Stimulated activated CD8-positive, alpha-beta memory T cell treated with anti-CD3 and anti-CD28 coated beads, Interleukin-7, amount 100 ng/mL, for 48 hours (primary cell): Measurements from ENCODE around the gene TMEM271.
A peak's percentile ranks its signal among the peaks of the same experiment; 100 is the strongest.
"Not testable (repeated sequence)": the region's sequence is repeated elsewhere in the genome, so short reads cannot be mapped to it uniquely, and the experiment has no call there.

ENCODE experiments used
- DNase-seq, 2 donors: peaks; one replicate each; pipeline ENCODE4 v3.0.0-alpha.2; 2020; ENCODE audit warnings: low read depth in 1 of 2; ENCODE audit errors: extremely low read depth in 1 of 2

The TMEM271 gene

DNA sequence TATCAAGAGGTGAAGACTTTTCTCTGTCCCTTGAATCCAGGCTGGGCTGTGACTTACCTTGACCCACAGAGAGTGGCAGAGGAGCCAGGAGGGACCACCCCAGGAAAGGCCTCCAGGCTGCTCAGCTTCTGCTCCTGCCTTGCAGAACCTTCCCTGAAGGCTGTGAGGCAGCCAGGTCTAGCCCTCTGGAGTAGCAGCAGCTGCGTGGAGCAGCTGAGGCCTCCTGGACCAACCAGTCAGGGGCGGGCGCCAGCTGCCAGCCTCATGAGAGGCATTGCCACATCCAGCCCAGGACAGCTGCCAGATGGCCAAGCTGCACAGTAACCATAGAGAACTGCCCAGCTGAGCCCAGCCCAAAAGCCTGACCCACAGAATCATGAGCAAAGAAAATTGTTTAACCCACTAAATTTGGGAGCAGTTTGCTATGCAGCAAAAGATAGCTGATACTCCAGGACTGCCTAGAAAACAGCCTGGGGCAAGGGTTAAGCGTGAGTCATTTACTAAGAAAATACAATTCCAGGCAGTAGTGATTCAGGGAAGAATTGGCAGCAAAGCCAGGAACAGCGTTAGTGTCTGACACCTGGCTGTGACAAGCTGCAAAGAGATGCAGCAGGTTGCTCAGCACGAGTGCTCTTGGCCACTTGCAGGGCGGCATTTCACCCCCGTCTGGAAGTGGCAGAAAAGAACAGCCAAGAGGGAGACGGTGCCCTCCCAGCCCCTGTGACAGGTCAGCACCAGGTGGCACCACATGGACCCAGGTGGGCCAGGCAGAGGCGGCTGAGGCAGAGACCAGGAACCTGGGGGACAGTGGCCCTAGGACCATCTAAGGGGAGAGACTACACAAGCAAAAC lies 34.5 kb upstream of the TMEM271 start:
- no peak for DNase-seq

DNA sequence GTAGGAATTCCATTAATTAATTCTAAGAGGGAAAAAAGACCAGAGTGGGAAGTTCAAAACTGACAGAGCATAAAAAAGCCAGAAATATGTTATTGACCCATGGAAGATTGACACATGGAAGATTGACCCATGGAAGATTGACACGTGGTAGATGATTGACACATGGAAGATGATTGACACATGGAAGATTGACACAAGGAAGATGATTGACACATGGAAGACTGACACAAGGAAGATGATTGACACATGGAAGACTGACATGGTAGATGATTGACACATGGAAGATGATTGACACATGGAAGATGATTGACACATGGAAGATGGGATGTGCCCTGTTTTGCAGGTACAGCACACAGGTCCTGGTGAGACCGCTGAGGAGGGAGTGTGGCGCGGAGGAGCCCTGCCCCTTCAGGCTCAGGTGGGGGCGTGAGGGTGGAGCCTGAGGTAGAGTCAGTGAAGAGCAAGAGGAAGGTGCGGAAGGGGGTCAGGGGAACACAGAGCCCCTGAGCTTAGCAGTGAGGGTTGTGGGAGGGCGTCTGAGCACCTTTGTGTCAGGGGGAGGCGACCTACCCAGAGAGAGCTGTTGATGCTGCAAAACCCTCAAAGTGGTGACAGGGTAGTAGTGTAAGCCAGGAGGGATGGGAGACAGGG lies 33.4 kb upstream of the TMEM271 start:
- DNase-seq, result no peak

DNA sequence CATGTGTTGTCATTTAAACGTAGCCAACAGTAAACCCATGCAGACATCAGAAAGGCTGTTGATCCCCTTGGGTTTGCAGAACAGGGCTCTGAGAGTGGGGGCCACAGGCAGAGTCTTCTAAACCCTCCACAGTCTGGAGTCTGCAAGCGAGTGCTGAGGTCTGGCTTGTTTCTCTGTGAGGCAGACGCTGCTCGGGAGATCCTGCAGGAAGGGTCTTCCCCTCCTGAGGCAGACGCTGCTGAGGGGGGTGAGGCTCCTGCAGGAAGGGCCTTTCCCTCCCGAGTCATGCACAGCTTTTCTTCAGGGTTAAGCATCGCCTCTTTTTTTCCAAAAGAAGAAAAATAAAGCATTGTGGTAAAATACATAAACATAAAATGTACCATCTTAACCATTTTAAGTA lies 32.1 kb upstream of the TMEM271 start:
- DNase-seq, result no peak

DNA sequence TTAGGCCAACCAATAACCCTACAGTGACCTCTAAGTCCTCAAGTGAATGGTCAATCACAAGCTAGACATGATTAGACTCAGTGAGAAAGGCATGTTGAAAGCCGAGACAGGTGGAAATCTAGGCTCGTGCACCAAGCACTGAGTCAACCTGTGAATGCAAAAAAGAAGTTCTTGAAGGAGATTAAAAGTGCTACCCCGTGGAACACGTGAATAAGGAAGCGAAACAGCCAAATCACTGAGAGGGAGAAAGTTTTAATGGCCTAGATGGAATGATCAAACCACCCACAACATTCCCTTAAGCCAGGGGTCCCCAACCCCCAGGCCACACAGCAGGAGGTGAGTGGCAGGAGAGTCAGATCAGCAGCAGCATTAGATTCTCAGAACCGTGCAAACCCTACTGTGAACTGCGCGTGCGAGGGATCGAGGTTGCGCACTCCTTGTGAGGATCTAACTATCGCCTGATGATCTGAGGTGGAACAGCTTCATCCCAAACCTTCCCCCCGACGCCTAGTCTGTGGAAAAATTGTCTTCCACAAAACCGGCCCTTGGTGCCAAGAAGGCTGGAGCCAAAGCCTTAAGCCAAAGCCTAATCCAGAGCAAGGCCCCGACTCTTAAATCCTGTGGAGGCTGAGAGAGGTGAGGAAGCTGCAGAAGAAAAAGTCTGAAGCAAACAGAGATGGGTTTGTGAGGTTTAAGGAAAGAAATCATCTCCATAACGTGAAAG lies 29.8 kb upstream of the TMEM271 start:
- DNase-seq, result no peak

DNA sequence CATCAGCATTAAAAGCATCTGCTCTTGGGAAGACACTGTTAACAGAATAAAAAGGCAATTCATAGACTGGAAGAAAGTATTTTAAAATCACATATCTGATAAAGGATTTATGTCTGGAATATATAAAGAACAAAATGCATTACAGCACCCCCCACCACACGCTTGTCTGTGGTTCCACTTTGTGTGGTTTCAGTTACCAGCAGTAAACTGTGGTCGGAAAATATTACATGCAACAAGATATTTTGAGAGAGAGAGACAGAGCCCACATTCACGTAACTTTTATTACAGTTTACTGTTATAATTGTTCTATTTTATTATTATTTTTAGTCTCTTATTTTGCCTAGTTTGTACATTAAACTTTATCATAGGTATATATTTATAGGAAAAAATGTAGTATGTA lies 28.0 kb upstream of the TMEM271 start:
- DNase-seq, result no peak

DNA sequence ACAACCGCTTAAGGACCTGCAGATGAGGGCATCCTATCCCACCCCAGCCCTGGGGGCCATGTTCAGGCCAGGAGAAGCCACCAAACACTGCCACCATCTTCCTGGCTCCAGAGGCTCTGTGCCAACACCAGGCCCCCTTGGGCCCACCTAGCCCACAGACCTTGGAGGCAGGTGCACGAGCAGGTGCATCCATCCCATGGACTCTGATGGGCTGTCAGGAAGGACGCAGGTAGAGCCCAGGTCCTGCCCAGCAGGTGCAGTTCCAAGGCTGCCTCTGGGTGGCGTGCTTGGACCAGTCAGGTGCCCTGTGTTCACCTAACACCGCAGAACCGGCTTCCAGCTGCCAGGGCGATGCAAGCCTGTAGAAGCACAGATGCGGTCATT lies 26.5 kb upstream of the TMEM271 start:
- DNase-seq, result peak; percentile 53 to 67

DNA sequence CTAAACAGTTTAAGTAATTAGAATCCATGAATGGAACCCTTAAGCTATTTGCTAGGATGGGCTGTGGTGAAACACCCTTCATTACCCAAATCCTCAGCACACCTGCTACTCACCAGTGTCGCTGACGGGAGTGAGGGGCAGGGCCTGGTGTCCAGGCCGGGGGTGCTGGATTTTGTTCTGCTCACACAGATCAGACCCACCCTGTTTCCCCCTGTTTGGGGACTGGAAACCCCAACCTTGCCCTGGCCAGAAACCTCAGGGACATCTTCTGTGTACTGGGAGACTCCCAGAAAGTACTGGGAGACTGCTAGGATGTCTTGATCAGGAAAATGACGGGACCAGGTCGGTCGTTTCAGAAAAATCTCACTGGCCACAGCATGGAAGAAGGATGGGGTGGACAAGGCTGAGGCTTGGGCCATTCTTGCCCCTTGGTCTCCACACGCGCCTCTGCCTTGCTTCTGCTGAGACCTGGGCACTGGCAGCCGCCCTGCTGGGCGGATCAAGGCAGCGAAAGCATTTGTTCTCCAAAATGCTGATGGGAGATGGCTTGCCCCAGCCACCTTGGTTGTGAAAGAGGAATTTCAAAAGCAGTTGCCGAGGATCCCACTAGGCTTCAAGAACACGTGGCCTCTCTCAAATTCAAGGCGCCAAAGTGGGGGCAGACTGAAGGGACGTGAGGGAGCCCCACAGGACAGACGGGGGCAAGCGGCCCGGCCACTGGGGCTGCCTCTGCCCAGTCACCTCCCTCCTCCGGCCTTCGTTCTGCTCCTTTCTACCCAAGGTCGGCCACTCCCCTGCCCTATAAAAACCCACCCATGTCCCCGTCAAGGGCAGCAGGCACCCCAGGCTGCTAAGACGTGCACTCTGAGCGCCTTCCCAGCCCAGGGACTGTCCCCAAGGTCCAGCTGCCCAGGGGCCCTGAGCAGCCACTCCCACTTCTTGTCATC lies 25.8 kb upstream of the TMEM271 start:
- no peak for DNase-seq

DNA sequence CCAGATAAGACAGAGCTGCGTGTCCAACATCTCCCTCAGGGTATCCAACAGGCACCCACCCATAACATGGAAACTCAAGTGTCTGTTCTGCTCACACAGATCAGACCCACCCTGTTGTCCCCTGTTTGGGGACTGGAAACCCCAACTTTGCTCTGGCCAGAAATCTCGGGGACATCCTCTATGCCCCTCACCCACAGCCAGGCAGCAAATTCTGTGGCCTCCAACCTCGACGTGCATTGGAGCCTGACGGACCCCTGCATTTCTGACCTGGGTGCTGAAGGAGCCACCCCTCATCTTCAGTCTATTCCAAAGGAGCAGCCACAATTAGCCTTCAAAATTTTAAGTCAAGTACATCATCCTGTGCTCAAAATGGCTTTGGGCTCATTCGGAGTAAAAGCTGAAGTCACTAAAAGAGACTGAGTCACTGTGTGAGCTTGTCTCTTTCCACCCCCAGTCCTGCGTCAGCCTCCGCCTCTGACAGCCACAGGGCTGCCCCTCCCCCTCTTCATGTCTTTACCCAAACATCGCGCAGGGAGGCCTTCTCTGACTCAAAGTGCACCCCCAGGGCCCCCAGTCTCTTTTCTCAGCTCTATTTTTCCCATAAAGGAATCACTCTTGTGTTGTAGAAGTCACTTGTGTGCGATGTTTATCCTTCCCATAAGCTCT lies 24.9 kb upstream of the TMEM271 start:
- DNase-seq, result peak; percentile 35 to 60

DNA sequence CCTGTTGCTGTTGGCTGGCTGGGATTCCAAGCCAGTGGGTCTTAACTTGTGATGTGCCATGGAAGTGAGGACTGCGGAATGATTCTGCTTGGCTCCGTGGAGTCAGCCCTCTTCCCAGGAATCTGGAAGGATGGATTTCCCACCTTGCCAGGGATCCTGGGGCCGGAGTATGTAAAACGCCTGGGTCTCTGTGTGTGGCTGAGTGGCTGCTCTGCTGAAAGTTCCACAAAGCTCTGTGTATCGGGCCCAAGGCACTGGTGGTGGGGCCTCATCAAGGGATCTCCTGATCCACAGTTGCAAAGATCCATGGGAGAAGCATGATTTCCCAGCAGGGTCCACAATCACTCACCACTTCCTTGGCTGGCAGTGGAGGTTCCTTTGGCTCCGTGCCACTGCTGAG lies 24.1 kb upstream of the TMEM271 start:
- DNase-seq, result no peak

DNA sequence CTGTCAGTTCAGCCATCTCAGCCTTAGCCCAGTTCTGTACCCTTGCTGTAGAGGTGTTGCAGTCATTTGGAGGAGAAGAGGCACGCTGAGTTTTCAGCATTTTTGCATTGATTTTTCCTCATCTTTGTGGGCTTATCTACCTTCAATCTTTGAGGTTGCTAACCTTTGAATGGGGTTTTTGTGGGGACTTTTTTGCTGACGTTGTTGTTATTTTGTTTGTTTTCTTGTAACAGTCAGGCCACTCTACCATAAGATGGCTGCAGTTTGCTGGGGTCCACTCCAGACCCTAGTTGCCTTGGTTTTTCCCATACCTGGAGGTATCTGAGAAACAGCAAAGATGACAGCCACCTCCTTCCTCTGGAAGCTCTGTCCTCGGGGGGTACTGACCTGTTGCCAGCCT lies 22.8 kb upstream of the TMEM271 start:
- no peak for DNase-seq

DNA sequence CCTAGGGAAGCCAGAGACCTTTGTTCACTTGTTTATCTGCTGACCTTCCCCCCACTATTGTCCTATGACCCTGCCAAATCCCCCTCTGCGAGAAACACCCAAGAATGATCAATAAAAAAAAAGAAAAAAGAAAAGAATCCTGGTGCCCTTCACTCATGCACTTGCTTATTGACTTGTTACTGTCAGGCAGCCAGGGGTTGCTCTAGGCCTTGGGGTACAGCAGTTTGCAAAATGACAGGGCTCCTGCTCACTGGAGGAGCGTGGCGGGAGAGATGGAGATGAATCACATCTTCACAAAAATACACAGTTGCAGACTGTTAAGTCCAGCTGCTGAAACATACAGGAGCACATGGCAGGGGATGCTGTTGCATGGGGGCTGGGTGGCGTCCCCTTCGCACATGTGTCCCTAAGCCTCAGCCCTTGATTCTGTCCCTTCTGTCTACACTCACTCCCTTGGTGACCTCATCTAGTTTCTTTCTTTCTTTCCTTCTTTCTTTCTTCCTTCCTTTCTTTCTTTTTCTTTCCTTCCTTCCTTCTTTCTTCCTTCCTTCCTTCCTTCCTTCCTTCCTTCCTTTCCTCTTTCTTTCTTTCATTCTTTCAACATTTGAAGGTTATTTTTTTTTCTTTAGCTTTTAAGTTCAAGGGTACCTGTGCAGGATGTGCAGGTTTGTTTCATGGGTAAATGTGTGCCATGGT lies 16.9 kb upstream of the TMEM271 start:
- no peak for DNase-seq

DNA sequence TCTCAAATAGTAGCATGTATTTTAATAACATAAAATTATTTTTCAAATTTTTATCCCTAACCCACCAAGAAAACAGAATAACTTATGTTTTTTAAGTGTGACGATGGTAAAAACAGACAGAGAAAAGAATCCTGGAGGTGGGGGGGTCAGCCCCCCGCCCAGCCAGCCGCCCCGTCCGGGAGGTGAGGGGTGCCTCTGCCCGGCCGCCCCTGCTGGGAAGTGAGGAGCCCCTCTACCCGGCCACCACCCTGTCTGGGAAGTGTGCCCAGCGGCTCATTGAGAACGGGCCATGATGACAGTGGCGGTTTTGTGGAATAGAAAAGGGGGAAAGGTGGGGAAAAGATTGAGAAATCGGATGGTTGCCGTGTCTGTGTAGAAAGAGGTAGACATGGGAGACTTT lies 16.1 kb upstream of the TMEM271 start:
- DNase-seq, result not testable (repeated sequence)

DNA sequence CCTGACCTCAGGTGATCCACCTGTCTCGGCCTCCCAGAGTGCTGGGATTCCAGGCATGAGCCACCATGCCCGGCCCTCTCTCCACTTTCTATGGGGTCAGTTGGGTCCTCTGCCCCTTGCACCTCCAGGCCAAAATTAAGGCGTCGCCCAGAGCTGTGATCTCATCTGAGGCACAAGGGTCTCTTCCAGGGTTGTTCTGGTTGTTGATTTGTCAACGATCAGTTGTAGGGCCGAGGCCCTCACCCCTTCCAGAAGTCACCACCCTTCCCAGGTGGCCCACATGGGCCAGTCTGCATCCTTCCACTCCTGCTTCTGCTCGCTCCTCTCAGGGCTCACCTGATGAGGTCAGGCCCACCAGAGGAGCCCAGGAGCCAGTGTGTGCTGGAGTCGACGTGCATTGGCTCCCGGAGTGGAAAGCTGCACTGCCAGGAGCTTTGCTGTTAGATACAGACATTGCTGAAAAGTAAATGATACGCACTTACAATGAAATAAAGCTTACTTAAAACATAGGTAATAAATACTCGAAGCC lies 14.3 kb upstream of the TMEM271 start:
- DNase-seq, result no peak

DNA sequence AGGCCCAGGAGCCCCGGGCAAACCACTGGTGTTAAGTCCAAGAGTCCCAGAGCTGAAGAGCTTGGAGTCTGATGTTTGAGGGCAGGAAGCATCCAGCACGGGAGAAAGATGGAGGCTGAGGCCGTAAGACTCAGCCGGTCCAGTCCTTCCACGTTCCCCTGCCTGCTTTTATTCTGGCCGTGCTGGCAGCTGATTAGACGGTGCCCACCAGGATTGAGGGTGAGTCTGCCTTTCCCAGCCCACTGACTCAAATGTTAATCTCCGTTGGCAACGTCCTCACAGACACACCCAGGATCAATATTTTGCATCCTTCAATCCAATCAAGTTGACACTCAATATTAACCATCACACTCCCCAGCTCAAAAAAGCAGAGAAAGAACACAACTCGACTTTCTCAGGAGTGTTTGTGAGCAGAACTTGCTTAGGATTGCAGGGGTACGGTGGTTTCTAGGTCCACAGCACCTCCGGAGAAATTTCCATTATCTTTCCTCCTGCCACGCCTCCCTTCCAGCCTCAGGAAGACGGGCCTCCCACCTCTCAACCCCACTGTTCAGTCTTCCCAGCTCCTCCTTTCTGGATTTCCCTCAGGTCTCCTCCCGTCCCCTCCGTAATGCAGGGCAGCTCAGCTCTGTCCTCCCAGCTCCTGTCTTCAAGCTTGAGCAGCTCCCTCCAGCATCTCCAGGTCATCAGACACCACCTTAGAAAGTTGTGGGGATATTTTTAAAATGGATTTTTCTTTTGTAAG lies 13.3 kb upstream of the TMEM271 start:
- no peak for DNase-seq

DNA sequence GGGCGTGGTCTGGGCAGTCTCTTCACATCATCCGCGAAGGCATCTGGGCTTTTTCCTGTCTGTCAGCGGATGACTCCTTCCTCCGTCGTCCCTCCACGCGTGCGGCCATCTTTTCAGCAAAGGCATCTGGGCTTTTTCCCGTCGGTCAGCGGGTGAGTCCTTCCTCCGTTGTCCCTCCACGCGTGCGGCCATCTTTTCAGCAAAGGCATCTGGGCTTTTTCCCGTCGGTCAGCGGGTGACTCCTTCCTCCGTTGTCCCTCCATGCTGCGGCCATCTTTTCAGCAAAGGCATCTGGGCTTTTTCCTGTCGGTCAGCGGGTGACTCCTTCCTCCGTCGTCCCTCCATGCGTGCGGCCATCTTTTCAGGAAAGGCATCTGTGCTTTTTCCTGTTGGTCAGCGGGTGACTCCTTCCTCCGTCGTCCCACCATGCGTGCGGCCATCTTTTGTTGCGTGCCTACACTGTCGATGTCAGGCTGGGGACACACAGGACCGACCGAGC lies 12.3 kb upstream of the TMEM271 start:
- no peak for DNase-seq

DNA sequence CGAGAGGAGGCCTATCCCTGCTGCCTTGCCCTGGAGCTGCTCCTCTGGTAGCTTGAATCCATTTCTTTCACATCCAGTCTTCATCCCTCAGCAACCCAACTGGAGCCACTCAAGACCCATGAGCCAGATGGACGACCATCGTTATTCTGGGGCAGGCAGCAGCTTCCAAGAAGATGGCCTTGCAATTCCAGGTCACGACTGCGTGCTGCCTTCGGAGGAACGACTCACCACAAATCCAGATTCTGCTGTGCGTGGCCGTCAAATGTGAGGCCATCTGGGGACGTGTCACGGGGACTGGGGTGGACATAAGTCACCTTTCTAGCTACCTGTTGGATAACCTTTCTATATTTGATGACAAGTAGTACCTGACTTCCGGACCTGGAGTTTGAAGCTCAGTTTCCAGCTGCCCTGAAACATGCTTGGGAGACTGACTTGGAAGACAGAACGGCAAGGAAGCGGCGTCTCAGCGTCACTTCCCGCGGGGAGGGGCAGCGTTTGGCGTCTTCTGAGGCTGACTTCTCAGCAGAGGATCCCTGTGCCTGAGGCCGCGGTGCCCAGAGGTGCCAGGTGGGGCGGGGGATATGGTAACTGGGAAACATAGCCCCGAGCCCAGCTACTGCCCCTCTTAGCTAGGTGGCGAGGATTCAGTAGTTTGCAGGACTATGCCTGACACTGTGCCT lies 11.7 kb upstream of the TMEM271 start:
- no peak for DNase-seq

DNA sequence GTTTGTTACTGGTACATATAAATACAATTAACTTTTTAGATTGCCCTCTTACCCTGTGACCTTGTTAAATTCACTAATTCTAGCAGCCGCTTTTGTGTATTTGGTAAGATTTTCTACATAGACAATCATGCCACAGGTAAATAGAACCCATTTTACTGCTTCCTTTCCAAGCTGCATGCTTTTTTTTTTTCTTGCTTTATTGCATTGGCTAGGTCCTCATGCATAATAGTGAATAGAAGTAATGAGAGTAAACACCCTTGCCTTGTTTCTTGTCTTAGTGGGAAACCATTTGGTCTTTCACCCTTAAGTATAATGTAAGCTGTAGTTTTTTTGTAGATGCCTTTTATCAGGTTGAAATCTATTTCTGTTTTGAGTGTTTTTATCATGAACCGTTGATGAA lies 7.7 kb upstream of the TMEM271 start:
- DNase-seq, result no peak

DNA sequence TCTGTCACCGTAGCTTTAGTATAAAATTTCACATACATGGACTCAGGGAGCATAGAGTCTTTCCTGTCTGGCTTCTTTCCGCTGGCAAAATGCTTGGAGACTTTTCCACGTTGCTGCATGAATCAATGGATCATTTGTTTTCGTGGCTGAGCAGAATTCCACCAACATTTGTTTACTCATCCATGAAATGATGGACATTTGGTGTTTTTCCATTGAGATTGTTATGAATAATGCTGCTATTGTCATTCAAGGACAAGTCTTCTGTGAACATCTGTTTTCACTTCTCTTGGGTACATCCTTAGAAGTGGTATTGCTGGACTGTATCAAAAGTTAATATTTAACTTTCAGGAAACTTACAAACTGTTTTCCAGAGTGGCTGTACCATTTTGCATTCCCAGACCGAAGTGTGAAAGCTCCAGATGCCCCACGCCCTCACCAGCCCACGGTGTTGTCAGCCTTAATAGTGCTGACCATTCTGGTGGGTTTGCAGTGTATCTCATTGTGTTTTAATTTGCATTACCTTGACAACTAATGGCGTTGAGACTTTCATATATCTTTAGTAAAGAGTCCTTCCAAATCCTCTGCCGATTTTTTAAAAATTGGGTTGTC lies 5.8 kb upstream of the TMEM271 start:
- DNase-seq, result no peak
